Ascending aorta (tissue), 2 donors: ENCODE results near the gene SNX24. TPM values are rescaled to one million over a fixed set of nuclear protein-coding genes. Genes with fewer than 3 reads are reported as not detected.

Experiments used
- DNase-seq, 2 donors: peaks; one replicate each; pipeline ENCODE4 v3.0.0-alpha.2; 2019; ENCODE audit warnings: low spot score in 2 of 2
- H3K27ac ChIP-seq, 2 donors: fragments of 200-600 bp; sonication (generic); one replicate each; pipeline ENCODE4 v1.5.1; 2016 to 2017; ENCODE audit warnings: mild to moderate bottlenecking in 1 of 2
- H3K27me3 ChIP-seq: fragments of 200-600 bp; sonication (generic); one replicate; pipeline ENCODE4 v1.5.1; 2017
- H3K36me3 ChIP-seq, 2 donors: fragments of 200-600 bp; sonication (generic); one replicate each; pipeline ENCODE4 v1.5.1; 2016
- H3K4me1 ChIP-seq, 2 donors: fragments of 200-600 bp; sonication (generic); one replicate each; pipeline ENCODE4 v1.5.1; 2016 to 2017; ENCODE audit warnings: mild to moderate bottlenecking in 1 of 2
- H3K4me3 ChIP-seq, 2 donors: fragments of 200-600 bp; sonication (generic); one replicate each; pipeline ENCODE4 v1.5.1; 2016 to 2017; ENCODE audit warnings: mild to moderate bottlenecking in 1 of 2
- H3K9me3 ChIP-seq, 2 donors: fragments of 200-600 bp; sonication (generic); one replicate each; pipeline ENCODE4 v1.5.1; 2016
- intact Hi-C: fragments of 100-400 bp; cut with DNase I; formaldehyde crosslinking; loops from one replicate; pipeline ENCODE4 v1.15.1; 2023
- total RNA-seq: library from RNA; depleted of rRNA; stranded (reverse); fragments of >200 nt; gene quantifications from one replicate; pipeline ENCODE4 v1.1.0, GENCODE V29; 2016
- TF ChIP-seq, protein P1 (sequence below), 3 experiments: fragments of 200-600 bp in 2 of 3; fragments of 450-650 bp in 1 of 3; sonication (generic) in 2 of 3; IDR thresholded peaks; one replicate each; pipeline ENCODE4 v1.5.1; 2016 to 2019; ENCODE audit warnings: antibody characterized with exemption in 3 of 3, mild to moderate bottlenecking in 1 of 3, moderate library complexity in 1 of 3

The SNX24 gene
- total RNA-seq, 1 donor from 2014 or later, result 21.1 TPM

DNA sequence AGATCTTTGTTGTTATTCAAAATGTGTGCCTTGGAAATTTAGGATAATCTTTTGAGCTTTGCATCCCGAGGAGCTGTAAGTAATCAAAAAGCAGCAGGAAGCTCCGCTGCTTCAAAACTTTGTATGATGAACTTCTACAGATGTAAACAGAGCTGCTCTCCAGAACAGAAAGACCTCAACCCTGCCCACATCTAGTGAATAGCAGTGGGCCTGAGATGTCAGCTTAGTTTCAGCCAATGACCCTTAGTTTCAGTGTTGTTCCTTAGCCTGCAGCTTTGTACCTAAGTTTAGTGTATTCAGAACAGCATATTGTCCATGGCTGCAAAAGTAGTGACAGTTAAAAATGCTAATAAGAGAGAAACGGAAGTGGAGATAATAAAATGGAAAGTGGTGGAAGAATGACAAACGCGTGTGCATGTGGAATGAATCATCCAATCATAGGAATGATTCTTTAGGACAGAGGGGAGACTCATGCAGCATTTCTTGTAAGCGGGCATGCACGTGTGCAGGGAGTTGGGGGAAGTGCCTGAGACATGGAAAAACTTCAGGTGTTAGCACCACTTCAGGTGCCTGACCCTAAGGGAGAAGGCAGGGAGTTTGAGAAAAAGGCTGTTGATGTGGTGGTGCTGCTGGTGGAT lies 24.9 kb downstream of the SNX24 start:
- Histone ChIP-seq H3K4me3 (no peak overlapping the region), H3K27ac (no peak overlapping the region), H3K36me3 (peaks cover 0 to 16% of the 10 kb centered on the region in 2 donors), H3K9me3 (no peaks in the 10 kb centered on the region), H3K4me1 (no peaks in the 10 kb centered on the region), H3K27me3 (no peaks in the 10 kb centered on the region)
- intact Hi-C loops, result no loop called here
- no peak for DNase-seq
- TF ChIP-seq, protein P1, sequence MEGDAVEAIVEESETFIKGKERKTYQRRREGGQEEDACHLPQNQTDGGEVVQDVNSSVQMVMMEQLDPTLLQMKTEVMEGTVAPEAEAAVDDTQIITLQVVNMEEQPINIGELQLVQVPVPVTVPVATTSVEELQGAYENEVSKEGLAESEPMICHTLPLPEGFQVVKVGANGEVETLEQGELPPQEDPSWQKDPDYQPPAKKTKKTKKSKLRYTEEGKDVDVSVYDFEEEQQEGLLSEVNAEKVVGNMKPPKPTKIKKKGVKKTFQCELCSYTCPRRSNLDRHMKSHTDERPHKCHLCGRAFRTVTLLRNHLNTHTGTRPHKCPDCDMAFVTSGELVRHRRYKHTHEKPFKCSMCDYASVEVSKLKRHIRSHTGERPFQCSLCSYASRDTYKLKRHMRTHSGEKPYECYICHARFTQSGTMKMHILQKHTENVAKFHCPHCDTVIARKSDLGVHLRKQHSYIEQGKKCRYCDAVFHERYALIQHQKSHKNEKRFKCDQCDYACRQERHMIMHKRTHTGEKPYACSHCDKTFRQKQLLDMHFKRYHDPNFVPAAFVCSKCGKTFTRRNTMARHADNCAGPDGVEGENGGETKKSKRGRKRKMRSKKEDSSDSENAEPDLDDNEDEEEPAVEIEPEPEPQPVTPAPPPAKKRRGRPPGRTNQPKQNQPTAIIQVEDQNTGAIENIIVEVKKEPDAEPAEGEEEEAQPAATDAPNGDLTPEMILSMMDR (IDR thresholded peaks at IDR 0.05), result no peak

DNA sequence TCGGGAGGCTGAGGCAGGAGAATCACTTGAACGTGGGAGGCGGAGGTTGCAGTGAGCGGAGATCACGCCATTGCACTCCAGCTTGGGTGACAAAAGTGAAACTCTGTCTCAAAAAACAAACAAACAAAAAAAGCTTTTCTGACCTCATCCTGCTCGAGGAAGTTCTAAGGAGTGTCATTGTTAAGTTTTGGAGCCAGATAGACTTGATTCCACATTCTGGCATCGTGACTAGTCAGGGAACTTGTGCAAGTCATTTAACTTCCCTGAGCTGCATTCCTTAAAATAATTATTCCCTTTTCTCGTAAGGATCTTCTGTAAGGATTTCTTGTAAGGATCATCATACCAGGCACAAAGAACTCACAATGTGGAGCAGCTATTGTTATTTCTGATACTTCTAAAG lies 26.2 kb downstream of the SNX24 start:
- no peak overlapping the region for H3K4me3 ChIP-seq
- no peaks in the 10 kb centered on the region for H3K27me3 ChIP-seq
- H3K4me1 ChIP-seq, result no peaks in the 10 kb centered on the region
- no peak overlapping the region for H3K27ac ChIP-seq
- intact Hi-C loops, result no loop called here
- H3K9me3 ChIP-seq, result no peaks in the 10 kb centered on the region
- TF ChIP-seq, protein P1 (IDR thresholded peaks at IDR 0.05), result no peak
- peaks cover 0 to 12% of the 10 kb centered on the region in 2 donors for H3K36me3 ChIP-seq
- no peak for DNase-seq

DNA sequence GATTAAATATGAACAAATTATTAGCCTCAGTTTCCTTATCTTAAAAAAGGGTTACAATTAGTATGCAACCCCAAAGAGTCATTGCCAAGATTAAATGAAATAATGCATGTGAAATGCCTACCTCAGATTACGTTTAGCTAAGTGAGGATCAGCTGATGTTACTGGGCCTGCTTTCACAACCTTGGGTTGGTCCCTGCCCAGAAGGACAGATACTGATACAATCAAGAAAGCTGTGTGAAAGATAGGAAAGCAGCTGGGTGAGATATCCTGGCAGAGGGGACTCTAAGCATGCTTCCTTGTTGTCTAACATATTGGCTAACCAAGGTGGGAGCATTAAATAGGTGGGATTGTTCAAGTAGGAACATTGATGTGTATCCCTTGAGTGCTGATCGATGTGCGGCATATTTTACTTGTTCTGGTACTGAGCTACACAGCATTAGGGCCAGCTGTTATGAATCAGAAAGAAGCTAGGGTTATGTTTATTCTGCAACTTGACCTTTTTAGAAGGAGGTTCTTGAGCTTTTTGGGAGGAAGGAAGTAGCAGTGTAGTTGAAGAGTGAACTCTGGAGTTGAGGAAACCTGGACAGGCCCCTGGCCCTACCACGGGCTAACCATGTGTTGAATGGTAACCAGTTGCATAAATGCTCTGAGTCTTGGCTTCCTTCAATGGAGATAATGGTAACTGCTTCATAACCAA lies 28.9 kb downstream of the SNX24 start:
- TF ChIP-seq, protein P1 (IDR thresholded peaks at IDR 0.05), result no peak

DNA sequence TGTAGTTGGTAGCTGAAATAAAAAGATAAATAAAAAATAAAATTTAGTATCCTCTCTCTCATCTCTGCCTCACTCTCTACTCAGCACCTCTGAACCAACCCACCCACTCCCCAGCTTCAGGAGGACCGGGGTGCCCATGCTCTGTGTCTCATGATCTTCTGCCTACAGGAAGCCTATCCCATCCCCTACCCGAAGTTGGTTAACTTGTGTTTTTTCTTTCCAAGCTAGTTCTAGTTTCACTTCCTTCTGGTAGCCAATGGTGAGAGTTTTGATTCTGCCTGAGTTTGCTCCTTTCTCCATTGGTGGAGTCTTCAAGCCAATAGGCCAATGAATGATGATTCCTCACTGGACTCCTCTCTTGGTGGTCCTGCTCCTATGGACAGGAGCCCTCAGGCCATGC lies 32.1 kb downstream of the SNX24 start:
- H3K4me3 ChIP-seq, result no peak overlapping the region
- no peaks in the 10 kb centered on the region for H3K9me3 ChIP-seq
- TF ChIP-seq, protein P1 (IDR thresholded peaks at IDR 0.05), result no peak
- H3K27ac ChIP-seq, result no peak overlapping the region
- no peaks in the 10 kb centered on the region for H3K4me1 ChIP-seq
- H3K36me3 ChIP-seq, result no peaks in the 10 kb centered on the region
- no peak for DNase-seq
- intact Hi-C loops, result no loop called here
- H3K27me3 ChIP-seq, result no peaks in the 10 kb centered on the region

More for the DNA sequence above, 28.9 kb downstream of the SNX24 start:
- Histone ChIP-seq H3K36me3 (no peaks in the 10 kb centered on the region), H3K27ac (no peak overlapping the region), H3K27me3 (no peaks in the 10 kb centered on the region), H3K4me3 (no peak overlapping the region), H3K9me3 (no peaks in the 10 kb centered on the region), H3K4me1 (no peaks in the 10 kb centered on the region)
- intact Hi-C loops, result no loop called here
- no peak for DNase-seq

DNA sequence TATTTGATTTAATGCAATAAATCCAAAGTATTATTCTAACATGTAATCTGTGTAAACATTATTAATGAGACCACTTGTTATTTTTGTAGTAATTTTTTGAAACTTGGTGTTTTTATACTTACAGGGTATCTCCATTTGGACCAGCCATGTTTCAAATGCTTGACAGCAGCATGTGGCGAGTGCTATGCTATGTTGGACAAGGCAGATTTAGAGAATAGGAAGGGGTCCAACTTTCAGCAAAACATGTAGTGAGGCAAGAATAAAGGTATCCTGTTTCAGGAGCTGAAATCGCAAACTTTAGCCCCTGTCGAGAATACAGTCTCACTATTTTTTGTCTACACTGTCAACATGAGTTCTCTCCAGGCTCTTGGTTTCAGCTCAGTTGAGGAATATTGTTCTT lies 33.7 kb downstream of the SNX24 start:
- H3K4me1 ChIP-seq, result no peaks in the 10 kb centered on the region
- H3K9me3 ChIP-seq, result no peaks in the 10 kb centered on the region
- H3K27me3 ChIP-seq, result no peaks in the 10 kb centered on the region
- no peak overlapping the region for H3K4me3 ChIP-seq
- DNase-seq, result no peak
- intact Hi-C loops, result no loop called here
- TF ChIP-seq, protein P1 (IDR thresholded peaks at IDR 0.05), result no peak
- H3K36me3 ChIP-seq, result no peaks in the 10 kb centered on the region
- no peak overlapping the region for H3K27ac ChIP-seq
